Fibroblast of villous mesenchyme (primary cell): Measurements from ENCODE around the gene ABL1. TPM values are rescaled to one million over a fixed set of nuclear protein-coding genes. Genes with fewer than 3 reads are reported as not detected.
A peak's percentile ranks its signal among the peaks of the same experiment; 100 is the strongest.

Source experiments
- DNase-seq: peaks from one replicate; pipeline ENCODE4 v3.0.0-alpha.2; 2010; ENCODE audit warnings: low read depth
- H3K4me3 ChIP-seq: 2 replicates; pipeline ENCODE4 v1.5.1; 2011; ENCODE audit warnings: low read depth, mild to moderate bottlenecking, low read length
- CTCF ChIP-seq: IDR thresholded peaks from 2 replicates; pipeline ENCODE4 v1.5.1; 2012; ENCODE audit warnings: low read depth, mild to moderate bottlenecking, low read length; ENCODE audit not compliant: insufficient read depth
- total RNA-seq: library from RNA; depleted of rRNA; stranded (reverse); fragments of >200 nt; gene quantifications from 2 replicates; pipeline ENCODE4 v1.2.3, GENCODE V29; 2012

Gene ABL1
- total RNA-seq, 1 donor: 57.4 TPM

- DNase-seq: no peak
- H3K4me3 ChIP-seq: no peak overlapping the region
- TF ChIP-seq CTCF: no peak
Observed at GRCh38 chr9:130820135-130820738, 14.8 kb upstream of the ABL1 start.

GRCh38 chr9:130823435-130823834 is 11.6 kb upstream of the ABL1 start:
- peak; percentile 66 for DNase-seq
- no peak for TF ChIP-seq CTCF
- no peak overlapping the region for H3K4me3 ChIP-seq

GRCh38 chr9:130824079-130824478 is 11.0 kb upstream of the ABL1 start:
- no peak overlapping the region for H3K4me3 ChIP-seq
- DNase-seq: no peak
- TF ChIP-seq CTCF: no peak

- H3K4me3 ChIP-seq: no peak overlapping the region
- TF ChIP-seq CTCF: no peak
- peak; percentile 96 for DNase-seq
Observed at GRCh38 chr9:130824643-130825350, 10.3 kb upstream of the ABL1 start.

GRCh38 chr9:130825351-130825651 is 9.8 kb upstream of the ABL1 start:
- no peak for TF ChIP-seq CTCF
- no peak overlapping the region for H3K4me3 ChIP-seq
- DNase-seq: no peak

- no peak for TF ChIP-seq CTCF
- no peak overlapping the region for H3K4me3 ChIP-seq
- no peak for DNase-seq
Observed at GRCh38 chr9:130825809-130826208, 9.2 kb upstream of the ABL1 start.

- TF ChIP-seq CTCF: no peak
- no peak for DNase-seq
- no peak overlapping the region for H3K4me3 ChIP-seq
Observed at GRCh38 chr9:130829762-130830161, 5.3 kb upstream of the ABL1 start.
